GM06990 (cell line): ENCODE measurements around the gene PHF11.
A peak's percentile ranks its signal among the peaks of the same experiment; 100 is the strongest.
"Not testable (repeated sequence)": the region's sequence is repeated elsewhere in the genome, so short reads cannot be mapped to it uniquely, and the experiment has no call there.

Experiments
- DNase-seq: peaks from one replicate; pipeline ENCODE4 v3.0.0-alpha.2; 2011; ENCODE audit not compliant: insufficient read length; ENCODE audit errors: extremely low read depth
- H3K27me3 ChIP-seq: replicated peaks from 2 replicates; pipeline ENCODE4 v1.6.0; 2011; ENCODE audit warnings: low read length; ENCODE audit not compliant: control insufficient read depth, insufficient read depth
- H3K36me3 ChIP-seq: 2 replicates; pipeline ENCODE4 v1.5.1; 2011; ENCODE audit warnings: low read length; ENCODE audit not compliant: control insufficient read depth, insufficient read depth
- H3K4me3 ChIP-seq: replicated peaks from 2 replicates; pipeline ENCODE4 v1.5.1; 2011; ENCODE audit warnings: low read depth, mild to moderate bottlenecking, control low read depth, low read length
- CTCF ChIP-seq: IDR thresholded peaks from 2 replicates; pipeline ENCODE4 v1.5.1; 2011; ENCODE audit warnings: low read length, control low read depth, mild to moderate bottlenecking, inconsistent platforms; ENCODE audit not compliant: insufficient read depth, poor library complexity, severe bottlenecking

The PHF11 gene

GRCh38 chr13:49481788-49482187 lies 14.0 kb upstream of the PHF11 start:
- H3K4me3 ChIP-seq = no peak overlapping the region
- DNase-seq = no peak
- H3K27me3 ChIP-seq = no peaks in the 10 kb centered on the region
- no peak for TF ChIP-seq CTCF
- peaks cover 2% of the 10 kb centered on the region; the same call in 1 of the 2 replicates for H3K36me3 ChIP-seq

GRCh38 chr13:49488563-49488962 lies 7.2 kb upstream of the PHF11 start:
- no peak for TF ChIP-seq CTCF
- Histone ChIP-seq H3K27me3 (no peaks in the 10 kb centered on the region), H3K4me3 (no peak overlapping the region), H3K36me3 (no peaks in the 10 kb centered on the region; the same call in 1 of the 2 replicates)
- DNase-seq = no peak

- Histone ChIP-seq H3K4me3 (peak overlapping the region; percentile 87), H3K27me3 (no peaks in the 10 kb centered on the region)
Measured at GRCh38 chr13:49494645-49495044, 1.1 kb upstream of the PHF11 start.

DNA sequence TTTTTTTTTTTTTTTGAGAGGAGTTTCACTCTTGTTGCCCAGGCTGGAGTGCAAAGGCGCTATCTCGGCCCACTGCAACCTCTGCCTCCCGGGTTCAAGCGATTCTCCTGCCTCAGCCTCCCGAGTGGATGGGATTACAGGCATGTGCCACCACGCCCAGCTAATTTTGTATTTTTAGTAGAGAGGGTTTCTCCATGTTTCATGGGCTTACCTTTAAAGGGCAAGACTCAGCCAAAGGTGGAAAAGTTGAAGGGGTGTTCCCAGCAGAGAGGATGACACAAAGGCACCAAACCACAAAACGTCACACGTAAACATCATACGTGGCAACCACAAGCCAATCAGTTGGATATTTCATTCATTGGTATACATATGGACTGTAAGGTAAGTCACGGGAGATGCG lies 1.1 kb downstream of the PHF11 start:
- H3K4me3 ChIP-seq = peak overlapping the region; percentile 87
- not testable (repeated sequence) for DNase-seq, H3K27me3 ChIP-seq, H3K36me3 ChIP-seq

More at GRCh38 chr13:49494645-49495044, 1.1 kb upstream of the PHF11 start:
- DNase-seq = no peak
- TF ChIP-seq CTCF = no peak
- H3K36me3 ChIP-seq = peaks cover 2% of the 10 kb centered on the region

- no peak overlapping the region for H3K4me3 ChIP-seq
- TF ChIP-seq CTCF = no peak
- no peak for DNase-seq
- no peaks in the 10 kb centered on the region for H3K27me3 ChIP-seq
- peaks cover 4% of the 10 kb centered on the region for H3K36me3 ChIP-seq
Measured at GRCh38 chr13:49497272-49497671, 1.5 kb downstream of the PHF11 start.

DNA sequence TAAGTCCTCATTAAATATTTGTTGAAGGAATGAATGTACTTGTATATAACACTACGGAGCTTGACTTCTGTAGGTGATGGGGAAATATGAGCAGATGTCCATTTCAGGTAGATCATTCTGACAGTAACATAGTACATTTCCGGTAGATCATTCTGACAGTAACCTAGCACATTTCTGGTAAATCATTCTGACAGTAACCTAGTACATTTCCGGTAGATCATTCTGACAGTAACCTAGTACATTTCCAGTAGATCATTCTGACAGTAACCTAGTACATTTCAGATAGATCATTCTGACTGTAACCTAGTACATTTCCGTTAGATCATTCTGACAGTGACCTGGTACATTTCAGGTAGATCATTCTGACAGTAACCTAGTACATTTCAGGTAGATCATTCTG lies 2.5 kb downstream of the PHF11 start:
- Histone ChIP-seq H3K36me3 (peaks cover 4% of the 10 kb centered on the region), H3K27me3 (no peaks in the 10 kb centered on the region), H3K4me3 (no peak overlapping the region)
- no peak for TF ChIP-seq CTCF
- no peak for DNase-seq
